ENCODE measurements around the gene ZNF316.
A peak's percentile ranks its signal among the peaks of the same experiment; 100 is the strongest.
"Not testable (repeated sequence)": the region's sequence is repeated elsewhere in the genome, so short reads cannot be mapped to it uniquely, and the experiment has no call there.

Gene ZNF316

DNA sequence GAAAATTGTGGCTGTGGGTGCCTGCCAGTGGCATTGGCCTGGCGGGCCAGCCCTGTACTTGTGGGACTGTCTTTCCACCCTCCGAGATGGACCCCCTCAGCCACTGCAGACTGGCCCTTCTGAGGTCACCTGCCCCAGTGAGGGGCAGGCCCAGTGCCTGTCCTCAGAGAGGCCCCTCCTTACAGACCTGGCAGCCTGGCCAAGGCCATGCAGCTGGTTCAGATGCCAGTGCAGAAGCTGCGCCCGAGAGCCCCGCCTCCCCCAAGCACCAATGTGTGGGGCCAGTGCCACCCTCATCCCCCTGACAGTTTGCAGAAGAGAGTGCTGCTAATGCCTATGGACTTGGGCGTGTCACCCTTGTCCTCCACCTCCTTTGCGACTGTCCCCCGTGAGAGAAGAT is 10.0 kb downstream of the ZNF316 start:
- DNase-seq = peak; percentile 24

- no peak for DNase-seq
These were observed 10.4 kb downstream of the ZNF316 start for GRCh38 chr7:6647541-6647940.

GRCh38 chr7:6648066-6648814 is 11.1 kb downstream of the ZNF316 start:
- DNase-seq = peak; percentile 6

- DNase-seq = no peak
These were observed 11.6 kb downstream of the ZNF316 start for GRCh38 chr7:6648815-6649104.

GRCh38 chr7:6649241-6649961 is 12.3 kb downstream of the ZNF316 start:
- DNase-seq = no peak

DNA sequence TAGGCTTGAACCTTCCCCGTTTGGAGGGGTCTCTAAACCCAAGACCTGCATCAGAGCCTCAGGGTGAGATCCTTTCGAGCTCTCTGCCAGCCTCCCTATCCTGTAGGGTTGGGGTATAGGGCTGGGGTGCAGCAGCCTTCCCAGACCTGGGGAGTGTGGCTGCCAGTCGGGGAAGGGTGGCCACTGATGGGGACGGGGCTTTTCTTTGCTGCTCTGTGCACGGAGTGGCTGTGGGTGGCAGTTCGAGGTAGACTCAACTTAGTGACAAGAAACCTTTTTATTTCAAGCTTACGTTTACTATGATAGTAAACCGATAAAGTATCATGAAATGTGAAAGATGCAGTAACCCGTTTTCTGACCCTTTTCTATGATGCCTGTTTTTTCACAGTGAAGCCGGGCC is 13.0 kb downstream of the ZNF316 start:
- DNase-seq = no peak

DNA sequence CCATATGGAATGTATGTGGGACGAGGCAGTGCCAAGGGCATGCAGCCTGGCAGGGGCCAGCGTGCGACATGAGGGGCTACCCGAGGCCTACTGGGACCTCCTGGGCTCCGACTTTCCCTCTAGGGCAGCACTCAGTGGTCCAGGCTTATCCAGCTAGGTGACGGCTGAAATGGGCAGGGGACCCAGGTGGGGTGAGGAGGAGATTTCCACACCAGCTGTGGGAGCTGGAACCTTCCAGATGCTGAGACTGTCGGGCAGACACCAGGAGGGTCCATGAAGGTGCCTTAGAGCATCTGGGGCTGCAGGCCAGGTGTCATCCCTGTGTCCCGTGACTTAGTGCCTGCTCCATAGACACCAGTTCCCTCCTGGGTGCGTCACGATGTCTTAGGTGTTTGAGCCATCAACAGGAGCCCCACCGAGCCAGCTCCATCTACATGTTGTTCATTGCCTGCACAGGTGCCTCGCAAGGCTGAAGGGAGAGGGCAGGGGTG is 13.4 kb downstream of the ZNF316 start:
- no peak for DNase-seq

DNA sequence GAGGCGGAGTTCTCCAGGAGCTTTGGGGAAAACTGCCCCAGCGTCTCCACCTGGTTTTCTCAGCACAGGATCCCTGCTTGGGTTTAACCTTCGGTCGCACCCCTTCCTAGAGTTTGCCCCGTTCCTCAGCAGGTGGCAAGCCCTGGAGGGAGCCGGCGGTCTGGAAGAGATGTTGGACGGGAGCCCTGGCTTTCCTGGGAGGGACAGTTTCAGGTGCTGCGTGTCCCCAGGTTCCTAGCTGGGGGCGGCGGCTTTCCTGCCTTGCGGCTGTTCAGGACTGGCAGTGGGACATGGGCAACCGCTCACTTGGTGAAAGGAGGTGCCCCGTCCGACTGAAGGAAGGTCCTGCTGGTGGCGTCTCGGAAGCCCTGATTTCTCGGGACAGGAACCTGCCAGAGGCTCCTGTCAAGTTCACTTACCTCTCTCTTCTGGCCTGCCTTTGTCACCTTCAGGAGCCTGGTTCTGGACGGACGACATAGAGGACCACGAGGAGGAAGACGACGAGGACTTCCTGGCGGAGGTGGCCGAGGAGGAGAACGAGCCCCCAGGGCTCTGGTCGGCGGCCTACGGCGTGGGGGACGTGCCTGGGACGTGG is 14.8 kb downstream of the ZNF316 start:
- DNase-seq = peak; percentile 17

DNA sequence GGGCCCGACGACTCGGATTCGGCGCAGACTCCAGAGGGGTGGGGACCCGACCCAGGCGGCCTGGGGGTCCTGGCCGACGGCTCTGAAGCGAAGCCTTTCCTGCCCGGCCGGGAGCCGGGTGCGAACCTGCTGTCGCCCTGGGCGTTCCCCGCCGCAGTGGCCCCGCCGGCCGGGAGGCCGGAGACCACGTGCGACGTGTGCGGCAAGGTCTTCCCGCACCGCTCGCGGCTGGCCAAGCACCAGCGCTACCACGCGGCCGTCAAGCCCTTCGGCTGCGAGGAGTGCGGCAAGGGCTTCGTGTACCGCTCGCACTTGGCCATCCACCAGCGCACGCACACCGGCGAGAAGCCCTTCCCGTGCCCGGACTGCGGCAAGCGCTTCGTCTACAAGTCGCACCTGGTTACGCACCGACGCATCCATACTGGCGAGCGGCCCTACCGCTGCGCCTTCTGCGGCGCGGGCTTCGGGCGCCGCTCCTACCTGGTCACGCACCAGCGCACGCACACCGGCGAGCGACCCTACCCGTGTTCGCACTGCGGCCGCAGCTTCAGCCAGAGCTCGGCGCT is 15.4 kb downstream of the ZNF316 start:
- peak; percentile 10 for DNase-seq

DNA sequence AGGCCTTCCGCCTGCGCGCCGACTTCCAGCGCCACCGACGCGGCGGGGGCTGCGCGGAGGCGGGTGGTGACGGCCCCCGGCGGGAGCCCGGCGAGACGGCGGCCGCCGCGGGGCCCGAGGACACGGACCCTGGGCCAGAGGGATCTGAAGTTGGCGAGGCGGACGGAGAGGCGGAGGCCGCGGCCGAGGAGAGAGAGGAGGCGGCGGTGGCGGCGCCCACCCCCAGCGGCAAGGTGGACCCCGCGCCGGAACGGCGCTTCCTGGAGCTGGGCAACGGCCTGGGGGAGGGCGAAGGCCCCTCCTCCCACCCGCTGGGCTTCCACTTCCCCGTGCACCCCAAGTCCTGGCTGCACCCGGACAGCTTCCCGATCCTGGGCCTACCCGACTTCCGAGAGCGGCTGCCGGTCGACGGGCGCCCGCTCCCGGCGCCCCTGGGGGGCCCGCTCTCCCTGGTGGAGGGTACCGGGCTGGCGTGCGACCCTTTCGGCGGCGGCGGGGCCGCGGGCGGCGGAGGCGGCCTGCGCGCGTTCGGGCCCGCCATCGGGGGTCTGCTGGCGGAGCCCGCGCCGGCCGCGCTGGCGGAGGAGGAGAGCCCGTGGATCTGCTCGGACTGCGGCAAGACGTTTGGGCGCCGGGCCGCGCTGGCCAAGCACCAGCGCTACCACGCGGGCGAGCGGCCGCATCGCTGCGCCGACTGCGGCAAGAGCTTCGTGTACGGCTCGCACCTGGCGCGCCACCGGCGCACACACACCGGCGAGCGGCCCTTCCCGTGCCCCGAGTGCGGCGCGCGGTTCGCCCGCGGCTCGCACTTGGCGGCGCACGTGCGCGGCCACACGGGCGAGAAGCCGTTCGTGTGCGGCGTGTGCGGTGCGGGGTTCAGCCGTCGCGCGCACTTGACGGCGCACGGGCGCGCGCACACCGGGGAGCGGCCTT is 16.2 kb downstream of the ZNF316 start:
- DNase-seq = peak; percentile 20

DNA sequence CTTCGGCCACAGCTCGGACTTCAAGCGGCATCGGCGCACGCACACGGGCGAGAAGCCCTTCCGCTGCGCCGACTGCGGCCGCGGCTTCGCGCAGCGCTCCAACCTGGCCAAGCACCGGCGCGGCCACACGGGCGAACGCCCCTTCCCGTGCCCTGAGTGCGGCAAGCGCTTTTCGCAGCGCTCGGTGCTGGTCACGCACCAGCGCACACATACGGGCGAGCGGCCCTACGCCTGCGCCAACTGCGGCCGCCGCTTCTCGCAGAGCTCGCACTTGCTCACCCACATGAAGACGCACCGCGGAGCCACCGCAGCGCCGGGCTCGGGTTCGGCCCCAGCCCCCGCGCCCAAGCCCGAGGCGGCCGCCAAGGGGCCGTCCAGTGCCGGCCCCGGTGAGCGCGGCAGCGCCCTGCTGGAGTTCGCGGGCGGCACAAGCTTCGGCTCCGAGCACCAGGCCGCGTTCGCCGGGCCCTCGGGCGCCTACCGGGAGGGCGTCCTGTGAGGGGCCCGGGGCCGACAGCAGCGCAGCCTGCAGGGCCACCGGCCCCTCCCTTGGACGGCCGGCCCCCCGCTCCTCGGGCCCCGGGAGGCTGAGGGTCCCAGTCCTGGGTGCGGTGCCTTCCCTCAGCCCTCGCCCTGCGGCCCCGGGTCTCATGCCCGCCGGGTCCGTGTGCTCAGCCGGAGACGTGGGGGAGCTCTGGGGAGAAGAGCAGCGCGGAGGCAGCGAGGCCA is 17.2 kb downstream of the ZNF316 start:
- peak; percentile 18 for DNase-seq

GRCh38 chr7:6654842-6655610 is 17.9 kb downstream of the ZNF316 start:
- peak; percentile 15 for DNase-seq

GRCh38 chr7:6655636-6656385 is 18.7 kb downstream of the ZNF316 start:
- DNase-seq = peak; percentile 18

GRCh38 chr7:6656413-6656812 is 19.3 kb downstream of the ZNF316 start:
- DNase-seq = peak; percentile 8

GRCh38 chr7:6658618-6659345 is 21.7 kb downstream of the ZNF316 start:
- peak; percentile 16 for DNase-seq

GRCh38 chr7:6670851-6671250 is 33.7 kb downstream of the ZNF316 start:
- not testable (repeated sequence) for DNase-seq

- no peak for DNase-seq
These were observed 38.8 kb downstream of the ZNF316 start for GRCh38 chr7:6675807-6676405.

DNA sequence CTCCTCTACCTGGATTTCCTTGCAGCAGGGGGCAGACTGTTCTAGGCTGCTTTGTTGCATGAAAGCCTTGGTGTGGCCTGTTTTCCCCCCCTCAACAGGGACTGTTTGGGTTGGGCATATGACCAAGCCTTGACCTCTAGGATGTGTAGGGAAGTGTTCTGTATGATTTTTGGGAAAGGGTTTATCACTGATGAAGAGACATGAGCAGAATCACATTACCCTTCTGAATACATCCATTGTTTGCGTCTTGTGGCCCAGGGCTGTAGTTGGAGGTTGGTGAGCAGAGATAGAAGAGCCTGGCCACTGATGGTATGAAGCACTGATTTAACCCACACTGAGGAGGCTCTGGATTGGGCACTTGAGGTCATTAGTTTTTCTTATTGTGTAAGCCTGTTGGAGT is 43.0 kb downstream of the ZNF316 start:
- DNase-seq = no peak

GRCh38 chr7:6691103-6691502 is 54.0 kb downstream of the ZNF316 start:
- DNase-seq = no peak

Data from left hindlimb (tissue), 1 donor.